Mucosa of descending colon (tissue), 3 donors: ENCODE results near the gene ITPKC. TPM values are rescaled to one million over a fixed set of nuclear protein-coding genes. Genes with fewer than 3 reads are reported as not detected.

ENCODE experiments used
- ATAC-seq: fragments of 200-7000 bp; cut with Tn5 transposase; one replicate; pipeline ENCODE4 v1.9.1; 2020; ENCODE audit warnings: mild to moderate bottlenecking, moderate library complexity
- DNase-seq, 3 donors: peaks; one replicate each; pipeline ENCODE4 v3.0.0-alpha.2; 2020
- H3K36me3 ChIP-seq: fragments of 200-600 bp; one replicate; pipeline ENCODE4 v1.8.0; 2021; ENCODE audit warnings: low read depth, mild to moderate bottlenecking
- H3K4me1 ChIP-seq: fragments of 200-600 bp; one replicate; pipeline ENCODE4 v1.8.0; 2021; ENCODE audit warnings: low read depth, mild to moderate bottlenecking
- H3K4me3 ChIP-seq: fragments of 200-600 bp; one replicate; pipeline ENCODE4 v1.8.0; 2021; ENCODE audit warnings: mild to moderate bottlenecking
- H3K9me3 ChIP-seq: fragments of 200-600 bp; one replicate; pipeline ENCODE4 v1.8.0; 2021; ENCODE audit warnings: mild to moderate bottlenecking
- CTCF ChIP-seq: fragments of 200-600 bp; IDR thresholded peaks from one replicate; pipeline ENCODE4 v1.8.0; 2022; ENCODE audit warnings: antibody characterized with exemption, mild to moderate bottlenecking
- intact Hi-C, 2 donors: fragments of 100-400 bp; cut with DNase I in 1 of 2; cut with micrococcal nuclease in 1 of 2; formaldehyde crosslinking; loops; one replicate each; pipeline versions ENCODE4 v1.11.0 to v1.11.1; 2022; cut with DNase I, micrococcal nuclease
- total RNA-seq, 3 donors: library from RNA; stranded (reverse); fragmentation: NEBNext Ultra II Directional in 2 of 3; extraction: Animal tissue kit (Norgen Biotek cat#: 25700) in 2 of 3; gene quantifications; one replicate each; pipeline versions ENCODE4 v1.2.1 to v1.2.4, GENCODE V29; 2021 to 2023
- donor health status: DM: no; HTN: no; CAD: no; lungs with moderate emphysema.
- donor health status: DM: no; HTN: no; CAD: no.
- donor health status: DM: no; HTN: yes; CAD: no.

ITPKC gene
- total RNA-seq, 3 donors from 2014 or later = 22.1 to 26.1 (median 23.2) TPM

- no peaks in the 10 kb centered on the region for H3K9me3 ChIP-seq
Measured at GRCh38 chr19:40672573-40673299, 44.2 kb upstream of the ITPKC start.

GRCh38 chr19:40673397-40673796 is 43.5 kb upstream of the ITPKC start:
- DNase-seq (no peak), ATAC-seq (no peak)
- H3K4me1 ChIP-seq = no peaks in the 10 kb centered on the region
- no peaks in the 10 kb centered on the region for H3K36me3 ChIP-seq
- no peaks in the 10 kb centered on the region for H3K9me3 ChIP-seq
- TF ChIP-seq CTCF = no peak
- H3K4me3 ChIP-seq = no peak overlapping the region
- intact Hi-C loops = no loop called here

More at GRCh38 chr19:40672573-40673299, 44.2 kb upstream of the ITPKC start:
- DNase-seq (no peak), ATAC-seq (no peak)
- intact Hi-C loops = no loop called here
- Histone ChIP-seq H3K36me3 (no peaks in the 10 kb centered on the region), H3K4me3 (no peak overlapping the region), H3K4me1 (no peaks in the 10 kb centered on the region)
- TF ChIP-seq CTCF = no peak

DNA sequence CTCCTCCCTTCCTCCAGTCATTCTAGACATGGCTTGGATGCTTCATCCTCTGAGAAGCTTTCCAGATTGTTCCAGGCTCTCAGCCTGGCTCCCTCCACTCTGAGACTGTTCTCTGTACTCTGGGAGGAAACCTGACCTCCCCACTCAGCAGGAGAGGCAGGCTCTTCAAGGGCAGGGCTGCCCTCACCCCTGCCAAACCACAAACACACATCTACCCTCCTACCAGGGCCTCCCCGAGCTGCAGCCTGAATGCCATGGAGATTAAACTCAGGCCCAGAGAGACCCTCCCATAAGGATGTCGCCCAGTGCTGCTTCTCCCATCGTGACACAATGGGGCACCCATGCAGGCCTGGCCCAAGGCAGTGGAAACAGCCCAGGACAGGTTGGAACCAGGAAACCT is 42.6 kb upstream of the ITPKC start:
- TF ChIP-seq CTCF = no peak
- no peak for DNase-seq
- intact Hi-C loops = no loop called here
- Histone ChIP-seq H3K4me1 (no peaks in the 10 kb centered on the region), H3K36me3 (no peaks in the 10 kb centered on the region), H3K4me3 (no peak overlapping the region), H3K9me3 (no peaks in the 10 kb centered on the region)
- no peak for ATAC-seq

- intact Hi-C loops = no loop called here
- no peaks in the 10 kb centered on the region for H3K9me3 ChIP-seq
- DNase-seq = no peak
- TF ChIP-seq CTCF = no peak
- H3K4me1 ChIP-seq = no peaks in the 10 kb centered on the region
- no peak for ATAC-seq
- no peaks in the 10 kb centered on the region for H3K36me3 ChIP-seq
- no peak overlapping the region for H3K4me3 ChIP-seq
Measured at GRCh38 chr19:40677156-40677555, 39.8 kb upstream of the ITPKC start.

DNA sequence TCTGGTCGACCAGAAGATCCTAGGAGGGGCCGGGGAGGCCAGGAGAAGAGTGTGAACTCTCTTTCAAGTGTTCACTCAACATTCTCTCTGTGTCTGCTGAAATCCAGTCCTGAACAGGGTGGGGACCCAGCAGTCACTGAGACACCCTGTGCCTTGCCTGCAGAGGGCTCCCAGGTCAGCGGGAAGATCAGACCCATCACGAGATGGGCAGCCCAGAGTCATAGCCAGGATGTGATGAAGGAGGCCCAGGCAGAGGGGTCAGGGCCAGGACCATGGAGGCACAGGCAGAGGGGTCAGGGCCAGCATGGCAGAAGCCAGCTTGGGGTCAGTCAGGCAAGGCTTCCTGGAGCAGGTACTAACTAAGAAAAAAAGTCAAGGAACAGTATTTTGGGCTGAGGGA is 35.9 kb upstream of the ITPKC start:
- no peak for TF ChIP-seq CTCF
- peaks cover 6% of the 10 kb centered on the region for H3K4me1 ChIP-seq
- no peak overlapping the region for H3K4me3 ChIP-seq
- H3K36me3 ChIP-seq = no peaks in the 10 kb centered on the region
- no peaks in the 10 kb centered on the region for H3K9me3 ChIP-seq
- intact Hi-C loops = no loop called here
- DNase-seq (no peak), ATAC-seq (no peak)
